Measurements from ENCODE around the gene MTMR3. TPM values are rescaled to one million over a fixed set of nuclear protein-coding genes. Genes with fewer than 3 reads are reported as not detected.

MTMR3 gene
- total and polyA plus RNA-seq, 4 donors, result 13.6 to 86.0 (median 41.3) TPM

DNA sequence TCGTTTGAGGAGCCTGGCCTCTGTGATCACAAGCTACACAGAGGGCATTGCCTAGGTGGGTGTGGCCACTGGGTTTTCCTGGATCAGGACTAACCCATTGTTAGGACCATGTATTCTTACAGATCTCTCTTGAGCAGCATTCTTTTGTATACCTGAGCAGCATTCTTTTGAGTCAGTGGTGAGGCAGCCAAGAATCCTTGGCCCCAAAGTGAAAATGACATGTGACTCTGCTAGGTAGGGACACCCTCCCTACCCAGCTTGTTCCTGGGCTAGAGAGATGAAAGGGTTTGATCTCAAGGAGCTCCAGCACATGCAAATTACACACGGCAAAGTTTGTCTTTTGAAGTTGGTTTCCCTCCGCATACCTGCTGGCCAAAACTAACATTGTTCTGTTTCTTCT lies 142.2 kb downstream of the MTMR3 start:
- WGBS, 2 donors, result 51 to 80% methylated on average over 3 of the region's 3 CpGs
- no peak overlapping the region for H3K4me3 ChIP-seq
- H3K36me3 ChIP-seq (ENCODE audit: control insufficient read depth in 4 of 4, insufficient read depth in 4 of 4, low read length in 4 of 4), result peaks cover 29 to 65% (median 49%) of the 10 kb centered on the region in 4 donors
- DNase-seq, result peak; percentile 40 to 75 (median 43)
- ATAC-seq (ENCODE audit: insufficient read depth, low FRiP score), result peak; percentile 39
- H3K9me3 ChIP-seq (ENCODE audit: control insufficient read depth in 4 of 4, insufficient read depth in 3 of 4, low read length in 3 of 4), result no peaks in the 10 kb centered on the region
- no peak overlapping the region for H3K9ac ChIP-seq (ENCODE audit: insufficient read depth in 1 of 2, low read length in 2 of 2)
- H3K27ac ChIP-seq (ENCODE audit: low read depth in 1 of 2, low read length in 1 of 2), result peak overlapping the region in 1 of 2 donors; percentile 20
- H3K4me1 ChIP-seq (ENCODE audit: control insufficient read depth in 5 of 5, insufficient read depth in 5 of 5, low read length in 5 of 5), result peaks cover 0 to 11% (median 0%) of the 10 kb centered on the region in 5 donors
- TF ChIP-seq, protein P1, sequence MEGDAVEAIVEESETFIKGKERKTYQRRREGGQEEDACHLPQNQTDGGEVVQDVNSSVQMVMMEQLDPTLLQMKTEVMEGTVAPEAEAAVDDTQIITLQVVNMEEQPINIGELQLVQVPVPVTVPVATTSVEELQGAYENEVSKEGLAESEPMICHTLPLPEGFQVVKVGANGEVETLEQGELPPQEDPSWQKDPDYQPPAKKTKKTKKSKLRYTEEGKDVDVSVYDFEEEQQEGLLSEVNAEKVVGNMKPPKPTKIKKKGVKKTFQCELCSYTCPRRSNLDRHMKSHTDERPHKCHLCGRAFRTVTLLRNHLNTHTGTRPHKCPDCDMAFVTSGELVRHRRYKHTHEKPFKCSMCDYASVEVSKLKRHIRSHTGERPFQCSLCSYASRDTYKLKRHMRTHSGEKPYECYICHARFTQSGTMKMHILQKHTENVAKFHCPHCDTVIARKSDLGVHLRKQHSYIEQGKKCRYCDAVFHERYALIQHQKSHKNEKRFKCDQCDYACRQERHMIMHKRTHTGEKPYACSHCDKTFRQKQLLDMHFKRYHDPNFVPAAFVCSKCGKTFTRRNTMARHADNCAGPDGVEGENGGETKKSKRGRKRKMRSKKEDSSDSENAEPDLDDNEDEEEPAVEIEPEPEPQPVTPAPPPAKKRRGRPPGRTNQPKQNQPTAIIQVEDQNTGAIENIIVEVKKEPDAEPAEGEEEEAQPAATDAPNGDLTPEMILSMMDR (IDR thresholded peaks at IDR 0.05; ENCODE audit: control extremely low read depth, extremely low read depth), result no peak
- H3K27me3 ChIP-seq (ENCODE audit: control insufficient read depth in 3 of 3, insufficient read depth in 3 of 3, low read length in 2 of 3), result no peaks in the 10 kb centered on the region

DNA sequence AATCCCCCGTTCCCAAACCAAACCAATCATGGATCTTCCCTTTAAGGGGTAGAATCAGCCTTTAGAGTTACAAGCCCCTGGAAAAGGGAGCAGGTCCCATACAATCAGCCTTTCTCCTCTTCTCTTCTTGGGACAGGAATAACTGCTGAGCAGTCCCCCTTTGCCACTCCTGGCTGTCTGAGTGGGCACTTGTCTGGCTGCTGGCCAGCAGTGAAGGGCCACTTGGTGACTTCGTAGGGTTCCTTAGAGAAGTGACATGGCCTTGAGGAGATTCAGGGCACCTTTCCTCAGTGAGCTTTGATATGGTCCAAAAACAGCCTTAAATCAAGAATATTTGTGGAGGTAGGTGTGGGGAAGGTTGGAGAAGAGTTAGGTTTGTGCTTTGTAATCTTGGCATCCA lies 143.8 kb downstream of the MTMR3 start:
- 80 to 86% methylated on average over 2 of the region's 2 CpGs for WGBS, 2 donors

DNA sequence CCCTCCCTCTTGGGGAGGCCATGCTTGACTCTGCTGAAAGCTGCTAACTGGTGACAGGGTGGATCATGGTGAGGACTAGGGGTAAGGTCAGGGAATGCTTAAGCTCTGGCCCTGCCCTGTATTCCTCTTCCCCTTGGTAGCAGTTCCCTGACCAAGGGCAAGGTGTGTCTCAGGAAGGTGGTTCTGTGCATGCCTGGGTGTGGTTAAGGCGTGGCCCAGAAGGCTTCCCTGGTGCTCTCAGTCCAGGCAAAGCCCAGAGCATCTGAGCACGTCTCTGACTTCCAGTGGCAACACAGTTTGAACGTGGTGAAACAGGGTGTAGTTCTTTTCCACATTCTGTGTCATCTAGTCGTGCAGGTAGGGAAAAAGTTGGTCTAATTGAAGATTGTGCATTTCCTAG lies 144.2 kb downstream of the MTMR3 start:
- Histone ChIP-seq H3K27ac (ENCODE audit: low read depth in 1 of 2, low read length in 1 of 2) (peak overlapping the region in 1 of 2 donors; percentile 17), H3K9me3 (ENCODE audit: control insufficient read depth in 4 of 4, insufficient read depth in 3 of 4, low read length in 3 of 4) (no peaks in the 10 kb centered on the region), H3K9ac (ENCODE audit: insufficient read depth in 1 of 2, low read length in 2 of 2) (no peak overlapping the region), H3K36me3 (ENCODE audit: control insufficient read depth in 4 of 4, insufficient read depth in 4 of 4, low read length in 4 of 4) (peaks cover 15 to 47% (median 38%) of the 10 kb centered on the region in 4 donors), H3K27me3 (ENCODE audit: control insufficient read depth in 3 of 3, insufficient read depth in 3 of 3, low read length in 2 of 3) (no peaks in the 10 kb centered on the region), H3K4me1 (ENCODE audit: control insufficient read depth in 5 of 5, insufficient read depth in 5 of 5, low read length in 5 of 5) (peaks cover 0 to 11% (median 0%) of the 10 kb centered on the region in 5 donors), H3K4me3 (no peak overlapping the region)
- no peak for DNase-seq
- 64 to 67% methylated on average over 4 of the region's 4 CpGs for WGBS, 2 donors
- no peak for ATAC-seq (ENCODE audit: insufficient read depth, low FRiP score)
- TF ChIP-seq, protein P1 (IDR thresholded peaks at IDR 0.05; ENCODE audit: control extremely low read depth, extremely low read depth), result no peak

More for the DNA sequence above, 143.8 kb downstream of the MTMR3 start:
- Histone ChIP-seq H3K9ac (ENCODE audit: insufficient read depth in 1 of 2, low read length in 2 of 2) (no peak overlapping the region), H3K27ac (ENCODE audit: low read depth in 1 of 2, low read length in 1 of 2) (peak overlapping the region in 1 of 2 donors; percentile 17), H3K36me3 (ENCODE audit: control insufficient read depth in 4 of 4, insufficient read depth in 4 of 4, low read length in 4 of 4) (peaks cover 17 to 51% (median 38%) of the 10 kb centered on the region in 4 donors), H3K27me3 (ENCODE audit: control insufficient read depth in 3 of 3, insufficient read depth in 3 of 3, low read length in 2 of 3) (no peaks in the 10 kb centered on the region), H3K9me3 (ENCODE audit: control insufficient read depth in 4 of 4, insufficient read depth in 3 of 4, low read length in 3 of 4) (no peaks in the 10 kb centered on the region), H3K4me3 (no peak overlapping the region), H3K4me1 (ENCODE audit: control insufficient read depth in 5 of 5, insufficient read depth in 5 of 5, low read length in 5 of 5) (peaks cover 0 to 11% (median 0%) of the 10 kb centered on the region in 5 donors)
- DNase-seq, result peak; percentile 41 to 66 (median 64)
- ATAC-seq (ENCODE audit: insufficient read depth, low FRiP score), result no peak
- TF ChIP-seq, protein P1 (IDR thresholded peaks at IDR 0.05; ENCODE audit: control extremely low read depth, extremely low read depth), result no peak

DNA sequence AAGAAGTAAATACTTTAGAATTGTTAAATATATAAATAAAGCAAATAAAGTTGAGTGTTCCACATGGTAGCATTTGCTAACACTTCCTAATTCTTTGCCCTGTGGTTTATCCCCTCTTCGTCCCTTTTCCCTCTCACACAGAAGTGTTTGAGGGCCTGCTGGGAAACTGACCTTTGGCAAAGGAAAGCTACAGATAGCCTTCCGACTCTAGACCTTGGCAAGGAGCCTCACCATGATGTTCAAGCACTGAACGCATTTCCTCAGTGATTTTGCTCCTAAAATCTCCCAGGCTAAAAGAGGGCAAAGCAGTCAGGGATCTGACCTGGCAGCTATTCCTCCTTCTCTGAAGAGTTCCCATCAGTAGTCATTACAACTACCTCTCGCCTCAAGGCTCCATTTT lies 144.8 kb downstream of the MTMR3 start:
- ATAC-seq (ENCODE audit: insufficient read depth, low FRiP score) (no peak), DNase-seq (no peak)
- Histone ChIP-seq H3K4me1 (ENCODE audit: control insufficient read depth in 5 of 5, insufficient read depth in 5 of 5, low read length in 5 of 5) (peaks cover 0 to 11% (median 0%) of the 10 kb centered on the region in 5 donors), H3K36me3 (ENCODE audit: control insufficient read depth in 4 of 4, insufficient read depth in 4 of 4, low read length in 4 of 4) (peaks cover 15 to 42% (median 34%) of the 10 kb centered on the region in 4 donors), H3K4me3 (no peak overlapping the region), H3K9me3 (ENCODE audit: control insufficient read depth in 4 of 4, insufficient read depth in 3 of 4, low read length in 3 of 4) (no peaks in the 10 kb centered on the region), H3K27me3 (ENCODE audit: control insufficient read depth in 3 of 3, insufficient read depth in 3 of 3, low read length in 2 of 3) (no peaks in the 10 kb centered on the region), H3K9ac (ENCODE audit: insufficient read depth in 1 of 2, low read length in 2 of 2) (no peak overlapping the region), H3K27ac (ENCODE audit: low read depth in 1 of 2, low read length in 1 of 2) (no peak overlapping the region)
- 55 to 69% methylated on average over 4 of the region's 4 CpGs for WGBS, 2 donors
- TF ChIP-seq, protein P1 (IDR thresholded peaks at IDR 0.05; ENCODE audit: control extremely low read depth, extremely low read depth), result no peak
